ENCODE data around the gene ZDHHC19.
"Not testable (repeated sequence)": the region's sequence is repeated elsewhere in the genome, so short reads cannot be mapped to it uniquely, and the experiment has no call there.

ZDHHC19 gene

GRCh38 chr3:196189566-196190347 is 21.4 kb downstream of the ZDHHC19 start:
- TF ChIP-seq ZFX (IDR thresholded peaks at IDR 0.05) (no peak), CTCF (conservative IDR thresholded peaks at IDR 0.05) (no peak)
- H3K27ac ChIP-seq, result no peak overlapping the region

GRCh38 chr3:196186651-196187573 is 24.3 kb downstream of the ZDHHC19 start:
- no peak overlapping the region for H3K27ac ChIP-seq
- TF ChIP-seq ZFX (IDR thresholded peaks at IDR 0.05), result no peak
- TF ChIP-seq CTCF (conservative IDR thresholded peaks at IDR 0.05), result no peak

- no peak overlapping the region for H3K27ac ChIP-seq
- TF ChIP-seq ZFX (IDR thresholded peaks at IDR 0.05) (no peak), CTCF (conservative IDR thresholded peaks at IDR 0.05) (no peak)
Measured at GRCh38 chr3:196184881-196185280, 26.3 kb downstream of the ZDHHC19 start.

- H3K27ac ChIP-seq, result not testable (repeated sequence)
Measured at GRCh38 chr3:196184169-196184432, 27.1 kb downstream of the ZDHHC19 start.

GRCh38 chr3:196181127-196181546 is 30.1 kb downstream of the ZDHHC19 start:
- TF ChIP-seq CTCF (conservative IDR thresholded peaks at IDR 0.05) (no peak), ZFX (IDR thresholded peaks at IDR 0.05) (no peak)
- H3K27ac ChIP-seq, result no peak overlapping the region

GRCh38 chr3:196180346-196180745 is 30.9 kb downstream of the ZDHHC19 start:
- H3K27ac ChIP-seq, result no peak overlapping the region
- TF ChIP-seq CTCF (conservative IDR thresholded peaks at IDR 0.05), result no peak
- no peak for TF ChIP-seq ZFX (IDR thresholded peaks at IDR 0.05)

GRCh38 chr3:196179380-196180308 is 31.6 kb downstream of the ZDHHC19 start:
- no peak for TF ChIP-seq ZFX (IDR thresholded peaks at IDR 0.05)
- TF ChIP-seq CTCF (conservative IDR thresholded peaks at IDR 0.05), result no peak
- no peak overlapping the region for H3K27ac ChIP-seq
